Measurements from ENCODE around the gene NDST1.

Gene NDST1

DNA sequence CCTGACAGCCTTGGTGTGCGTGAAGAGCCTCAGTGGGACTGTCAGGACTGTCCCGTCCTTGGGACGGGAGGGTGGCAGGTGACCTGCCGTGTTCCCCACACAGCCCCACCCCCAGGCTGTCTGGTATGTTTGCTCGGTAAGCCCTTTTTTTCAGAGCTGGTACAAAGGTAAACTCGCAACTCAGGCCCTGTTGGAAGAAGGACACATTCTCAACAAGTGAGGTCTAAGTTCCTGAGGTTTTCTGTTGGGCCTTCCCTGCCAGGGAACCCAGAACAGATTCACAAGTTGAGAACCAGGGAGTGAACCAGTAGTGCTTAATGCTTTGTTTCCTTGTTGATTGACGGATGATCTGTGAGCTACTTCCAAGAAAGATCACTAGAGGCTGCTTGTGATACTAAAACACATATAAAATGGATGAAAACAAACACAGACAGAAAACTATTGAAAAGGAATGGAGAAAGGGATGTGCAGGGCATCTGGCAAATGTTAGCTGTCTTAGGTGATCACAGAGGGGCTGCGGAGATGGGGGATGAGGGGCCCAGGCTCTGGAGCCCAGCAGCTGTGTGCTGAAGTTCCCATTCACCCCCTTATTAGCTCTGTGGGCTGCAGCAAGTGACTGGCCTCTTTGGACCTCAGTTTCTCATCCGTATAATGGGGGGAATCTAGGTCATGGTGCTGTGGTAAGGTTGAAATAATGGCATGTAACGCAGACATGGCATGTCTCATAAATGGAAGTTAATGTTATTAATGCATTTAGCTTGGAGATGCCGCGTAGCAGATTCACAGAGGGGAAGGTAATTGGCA is 2.7 kb downstream of the NDST1 start:
- in situ Hi-C loops (cut with MboI; ENCODE audit: low pct_unique_long_range_greater_than_20kb, low sequenced_read_pairs, unreplicated experiment): no loop called here
- TF ChIP-seq, protein P1, sequence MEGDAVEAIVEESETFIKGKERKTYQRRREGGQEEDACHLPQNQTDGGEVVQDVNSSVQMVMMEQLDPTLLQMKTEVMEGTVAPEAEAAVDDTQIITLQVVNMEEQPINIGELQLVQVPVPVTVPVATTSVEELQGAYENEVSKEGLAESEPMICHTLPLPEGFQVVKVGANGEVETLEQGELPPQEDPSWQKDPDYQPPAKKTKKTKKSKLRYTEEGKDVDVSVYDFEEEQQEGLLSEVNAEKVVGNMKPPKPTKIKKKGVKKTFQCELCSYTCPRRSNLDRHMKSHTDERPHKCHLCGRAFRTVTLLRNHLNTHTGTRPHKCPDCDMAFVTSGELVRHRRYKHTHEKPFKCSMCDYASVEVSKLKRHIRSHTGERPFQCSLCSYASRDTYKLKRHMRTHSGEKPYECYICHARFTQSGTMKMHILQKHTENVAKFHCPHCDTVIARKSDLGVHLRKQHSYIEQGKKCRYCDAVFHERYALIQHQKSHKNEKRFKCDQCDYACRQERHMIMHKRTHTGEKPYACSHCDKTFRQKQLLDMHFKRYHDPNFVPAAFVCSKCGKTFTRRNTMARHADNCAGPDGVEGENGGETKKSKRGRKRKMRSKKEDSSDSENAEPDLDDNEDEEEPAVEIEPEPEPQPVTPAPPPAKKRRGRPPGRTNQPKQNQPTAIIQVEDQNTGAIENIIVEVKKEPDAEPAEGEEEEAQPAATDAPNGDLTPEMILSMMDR (IDR thresholded peaks at IDR 0.05; ENCODE audit: extremely low read depth, insufficient read depth, missing control alignments): no peak
- no peak for DNase-seq (ENCODE audit: low spot score)

DNA sequence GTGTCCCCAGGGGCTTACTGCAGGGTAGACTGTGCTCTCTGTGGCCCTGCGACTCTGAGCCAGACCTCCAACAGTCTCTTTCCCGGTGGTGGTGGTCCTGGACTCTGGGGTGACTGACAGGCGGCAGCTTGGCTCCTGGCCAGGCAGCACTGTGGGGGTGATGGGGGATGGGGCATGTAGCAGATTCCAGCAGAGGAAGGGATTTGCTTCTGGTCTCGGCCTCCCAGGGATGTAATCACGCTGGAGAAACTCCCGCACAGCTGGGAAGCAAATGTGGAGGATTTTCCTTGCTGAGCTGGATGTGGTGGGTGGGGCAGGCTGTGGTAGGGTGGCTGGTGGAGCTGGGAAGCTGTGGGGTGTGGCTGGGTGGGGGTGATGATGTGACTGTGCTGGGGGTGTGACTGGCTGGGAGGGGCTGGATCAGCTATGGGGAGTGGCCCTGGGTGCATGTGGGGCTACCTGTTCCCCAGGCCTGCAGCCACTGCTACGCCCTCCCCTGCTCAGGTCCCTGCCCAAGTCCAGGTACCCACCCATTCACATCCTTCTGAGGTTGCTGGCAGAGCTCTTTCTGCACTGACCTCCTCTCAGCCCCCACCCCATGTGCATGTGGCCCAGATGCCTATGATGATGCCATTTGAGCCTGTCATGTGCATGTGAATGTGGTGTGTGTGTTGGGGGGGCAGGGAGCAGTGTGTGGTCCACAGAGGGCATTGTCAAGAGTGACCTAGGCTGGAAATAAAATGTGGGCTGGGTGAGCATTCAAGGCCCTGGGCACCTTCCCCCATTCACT is 3.8 kb downstream of the NDST1 start:
- in situ Hi-C loops (cut with MboI; ENCODE audit: low pct_unique_long_range_greater_than_20kb, low sequenced_read_pairs, unreplicated experiment): no loop called here
- no peak for DNase-seq (ENCODE audit: low spot score)
- TF ChIP-seq, protein P1 (IDR thresholded peaks at IDR 0.05; ENCODE audit: extremely low read depth, insufficient read depth, missing control alignments): no peak

DNA sequence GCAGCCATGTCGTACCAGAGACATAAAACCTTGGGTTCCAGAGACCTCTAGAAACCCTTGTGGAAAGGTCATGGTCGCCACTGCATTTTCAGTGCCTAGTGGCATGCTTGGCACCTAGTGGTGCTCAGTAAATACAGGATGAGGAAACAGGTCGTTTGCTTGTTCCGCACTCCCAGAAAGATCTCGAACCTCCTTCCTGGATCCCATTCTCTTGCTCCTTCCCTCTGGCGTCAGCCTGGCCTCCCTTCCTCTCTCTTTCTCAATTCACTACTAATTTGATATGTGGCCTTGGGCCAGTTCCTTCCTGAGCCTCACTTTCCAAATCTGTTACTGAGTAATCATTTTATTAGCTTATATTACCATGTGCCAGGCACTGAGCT is 4.4 kb downstream of the NDST1 start:
- in situ Hi-C loops (cut with MboI; ENCODE audit: low pct_unique_long_range_greater_than_20kb, low sequenced_read_pairs, unreplicated experiment): no loop called here
- DNase-seq (ENCODE audit: low spot score): no peak

DNA sequence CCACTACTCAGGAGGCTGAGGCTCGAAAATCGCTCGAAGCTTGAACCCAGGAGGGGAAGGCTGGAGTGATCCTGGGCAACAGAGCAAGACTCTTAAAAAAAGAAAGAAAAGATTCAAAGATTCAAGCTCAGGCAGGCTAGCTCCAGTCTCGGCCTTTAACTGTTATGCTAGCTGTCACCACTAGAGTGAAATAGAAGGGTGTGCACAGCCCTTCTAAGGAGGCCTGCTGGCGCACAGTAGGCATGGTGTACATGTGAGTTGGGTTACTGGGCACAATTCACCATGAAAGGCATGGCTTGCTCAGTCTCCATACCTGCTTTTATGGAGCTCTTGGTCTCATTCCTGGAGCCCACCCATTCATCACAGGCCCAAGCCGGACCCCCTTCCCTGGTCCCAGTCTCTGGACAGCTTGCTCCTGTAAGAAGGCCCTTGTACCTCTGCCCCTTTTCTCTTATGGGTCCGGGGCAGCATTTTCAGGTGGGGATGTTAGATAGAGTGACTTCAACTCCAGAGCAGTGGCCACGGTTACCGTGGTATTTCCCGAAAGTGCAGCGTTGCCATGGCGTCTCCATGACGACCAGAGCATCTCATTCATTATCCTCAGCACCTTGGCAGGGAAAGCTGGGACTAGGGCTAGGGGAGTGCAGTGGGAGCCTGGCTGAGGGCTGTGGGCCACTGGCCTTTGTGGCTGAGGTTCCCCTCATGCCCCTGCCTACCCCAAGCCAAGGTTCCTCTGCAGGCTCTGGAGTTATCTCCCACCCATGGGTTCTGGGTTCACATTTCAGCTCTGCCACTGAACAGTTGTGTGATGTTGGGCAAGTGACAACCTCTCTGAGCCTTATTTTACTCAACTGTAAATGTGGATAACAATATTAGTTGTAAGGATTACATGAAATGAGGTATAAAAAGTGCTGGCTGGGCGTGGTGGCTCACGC is 5.7 kb downstream of the NDST1 start:
- TF ChIP-seq, protein P1 (IDR thresholded peaks at IDR 0.05; ENCODE audit: extremely low read depth, insufficient read depth, missing control alignments): no peak
- DNase-seq (ENCODE audit: low spot score): no peak

More for the DNA sequence above, 4.4 kb downstream of the NDST1 start:
- TF ChIP-seq, protein P1 (IDR thresholded peaks at IDR 0.05; ENCODE audit: extremely low read depth, insufficient read depth, missing control alignments): no peak

DNA sequence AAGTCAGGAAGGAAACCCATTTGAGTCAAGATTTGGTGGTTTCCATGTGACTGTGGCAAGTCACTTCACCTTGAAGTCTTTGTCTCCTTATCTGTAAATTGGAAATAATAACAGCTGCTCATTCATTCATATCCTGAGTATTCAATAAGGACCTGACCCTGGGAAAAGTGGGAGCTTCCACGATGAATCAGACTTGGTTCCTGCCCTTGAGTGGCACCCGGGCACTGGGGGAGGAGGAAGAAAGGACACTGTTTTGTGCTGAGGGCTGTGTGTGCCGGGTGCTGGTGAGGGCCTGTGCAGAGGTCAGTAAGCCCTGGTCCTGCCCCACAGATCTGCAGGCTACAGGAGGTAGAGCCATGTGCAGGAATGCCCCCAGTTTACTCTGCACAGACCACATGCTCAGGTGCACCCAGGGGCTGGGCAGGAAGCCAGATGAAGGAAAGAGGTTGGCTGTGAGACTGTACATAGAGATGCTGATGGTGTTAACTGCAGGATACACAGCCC is 6.8 kb downstream of the NDST1 start:
- TF ChIP-seq, protein P1 (IDR thresholded peaks at IDR 0.05; ENCODE audit: extremely low read depth, insufficient read depth, missing control alignments): no peak
- no peak for DNase-seq (ENCODE audit: low spot score)
- in situ Hi-C loops (cut with MboI; ENCODE audit: low pct_unique_long_range_greater_than_20kb, low sequenced_read_pairs, unreplicated experiment): no loop called here

More for the DNA sequence above, 5.7 kb downstream of the NDST1 start:
- in situ Hi-C loops (cut with MboI; ENCODE audit: low pct_unique_long_range_greater_than_20kb, low sequenced_read_pairs, unreplicated experiment): no loop called here

DNA sequence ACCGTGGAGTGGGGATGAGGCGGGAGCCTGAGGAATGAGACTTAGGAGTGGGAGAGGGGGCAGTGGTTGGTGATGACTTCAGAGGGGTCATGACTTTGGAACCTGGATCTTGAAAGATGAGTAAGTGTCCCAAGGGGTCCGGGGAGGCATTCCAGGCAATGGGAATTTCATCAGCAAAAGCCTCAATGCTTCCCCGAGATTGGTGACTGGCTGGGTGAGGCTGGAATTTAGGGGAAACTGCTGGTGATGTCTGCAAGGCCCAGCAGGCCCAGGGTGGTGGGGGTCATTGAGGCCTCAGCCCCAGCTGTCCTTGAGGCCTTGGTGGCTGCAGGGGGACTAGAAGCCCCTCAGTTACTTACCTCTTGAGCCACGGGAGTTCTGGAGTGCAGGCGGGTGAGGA is 7.5 kb downstream of the NDST1 start:
- in situ Hi-C loops (cut with MboI; ENCODE audit: low pct_unique_long_range_greater_than_20kb, low sequenced_read_pairs, unreplicated experiment): no loop called here
- TF ChIP-seq, protein P1 (IDR thresholded peaks at IDR 0.05; ENCODE audit: extremely low read depth, insufficient read depth, missing control alignments): no peak
- DNase-seq (ENCODE audit: low spot score): no peak

Measured in GM13977 (cell line).